Osteocyte (in vitro differentiated cells): Measurements from ENCODE around the gene MND1. TPM values are rescaled to one million over a fixed set of nuclear protein-coding genes. Genes with fewer than 3 reads are reported as not detected.

ENCODE experiments used
- DNase-seq: peaks from one replicate; pipeline ENCODE4 v3.0.0; 2021; ENCODE audit warnings: mixed read lengths; ENCODE audit not compliant: unreplicated experiment; ENCODE audit errors: extremely low spot score
- H3K27ac Mint-ChIP-seq: one replicate; pipeline ENCODE4 v1.8.0; 2021; ENCODE audit warnings: mild to moderate bottlenecking, mixed read lengths; ENCODE audit not compliant: unreplicated experiment
- H3K27me3 Mint-ChIP-seq: one replicate; pipeline ENCODE4 v1.8.0; 2021; ENCODE audit warnings: mixed read lengths; ENCODE audit not compliant: unreplicated experiment
- H3K36me3 Mint-ChIP-seq: one replicate; pipeline ENCODE4 v1.8.0; 2021; ENCODE audit warnings: mixed read lengths; ENCODE audit not compliant: unreplicated experiment
- H3K4me1 Mint-ChIP-seq: one replicate; pipeline ENCODE4 v1.8.0; 2021; ENCODE audit warnings: mixed read lengths; ENCODE audit not compliant: unreplicated experiment
- H3K4me3 Mint-ChIP-seq: one replicate; pipeline ENCODE4 v1.8.0; 2021; ENCODE audit warnings: mild to moderate bottlenecking, moderate library complexity, mixed read lengths; ENCODE audit not compliant: unreplicated experiment
- H3K9me3 Mint-ChIP-seq: one replicate; pipeline ENCODE4 v1.8.0; 2021; ENCODE audit warnings: mixed read lengths; ENCODE audit not compliant: unreplicated experiment
- CTCF ChIP-seq: fragments of 200-600 bp; sonication (generic); IDR thresholded peaks from 2 replicates; pipeline ENCODE4 v1.5.0; 2021; ENCODE audit warnings: antibody characterized with exemption, mild to moderate bottlenecking, moderate library complexity
- total RNA-seq: library from RNA; stranded (reverse); gene quantifications from 2 replicates; pipeline ENCODE4 v1.2.1, GENCODE V29; 2021

The MND1 gene
- total RNA-seq, 1 donor from 2014 or later: 0.91 TPM

- TF ChIP-seq CTCF: no peak
- Mint-ChIP-seq H3K4me1 (no peaks in the 10 kb centered on the region), H3K4me3 (no peak overlapping the region), H3K9me3 (no peaks in the 10 kb centered on the region), H3K27me3 (no peaks in the 10 kb centered on the region), H3K36me3 (peaks cover 12% of the 10 kb centered on the region), H3K27ac (no peak overlapping the region)
- DNase-seq: no peak
Measured at GRCh38 chr4:153310793-153311192, 33.7 kb upstream of the MND1 start.

- H3K36me3 Mint-ChIP-seq: peaks cover 18% of the 10 kb centered on the region
- H3K4me3 Mint-ChIP-seq: no peak overlapping the region
- H3K27ac Mint-ChIP-seq: no peak overlapping the region
- no peak for DNase-seq
- no peaks in the 10 kb centered on the region for H3K4me1 Mint-ChIP-seq
- H3K9me3 Mint-ChIP-seq: no peaks in the 10 kb centered on the region
- TF ChIP-seq CTCF: no peak
- H3K27me3 Mint-ChIP-seq: no peaks in the 10 kb centered on the region
Measured at GRCh38 chr4:153314915-153315314, 29.6 kb upstream of the MND1 start.

- Mint-ChIP-seq H3K4me1 (no peaks in the 10 kb centered on the region), H3K9me3 (no peaks in the 10 kb centered on the region), H3K27ac (no peak overlapping the region), H3K4me3 (no peak overlapping the region), H3K36me3 (peaks cover 26% of the 10 kb centered on the region), H3K27me3 (no peaks in the 10 kb centered on the region)
- DNase-seq: no peak
- TF ChIP-seq CTCF: peak; percentile 79
Measured at GRCh38 chr4:153318696-153319320, 25.7 kb upstream of the MND1 start.

- Mint-ChIP-seq H3K4me3 (no peak overlapping the region), H3K27me3 (no peaks in the 10 kb centered on the region), H3K36me3 (peaks cover 25% of the 10 kb centered on the region), H3K9me3 (no peaks in the 10 kb centered on the region), H3K4me1 (no peaks in the 10 kb centered on the region), H3K27ac (no peak overlapping the region)
- TF ChIP-seq CTCF: no peak
- no peak for DNase-seq
Measured at GRCh38 chr4:153322791-153323190, 21.7 kb upstream of the MND1 start.

- no peak for DNase-seq
- no peak for TF ChIP-seq CTCF
- H3K4me1 Mint-ChIP-seq: no peaks in the 10 kb centered on the region
- peaks cover 20% of the 10 kb centered on the region for H3K36me3 Mint-ChIP-seq
- no peaks in the 10 kb centered on the region for H3K27me3 Mint-ChIP-seq
- H3K27ac Mint-ChIP-seq: no peak overlapping the region
- H3K4me3 Mint-ChIP-seq: no peak overlapping the region
- no peaks in the 10 kb centered on the region for H3K9me3 Mint-ChIP-seq
Measured at GRCh38 chr4:153324046-153324445, 20.4 kb upstream of the MND1 start.
